Ovary (tissue), 9 donors: Measurements from ENCODE around the gene PGAP3. TPM values are rescaled to one million over a fixed set of nuclear protein-coding genes. Genes with fewer than 3 reads are reported as not detected.

Source experiments
- DNase-seq, 5 donors: peaks; one replicate each; pipeline ENCODE4 v3.0.0-alpha.2; 2019 to 2020
- H3K27ac ChIP-seq, 2 donors: fragments of 200-600 bp; one replicate each; pipeline versions ENCODE4 v1.5.1 to v1.8.0; 2019 to 2022
- H3K27me3 ChIP-seq: fragments of 200-600 bp; one replicate; pipeline ENCODE4 v1.8.0; 2022
- H3K36me3 ChIP-seq: fragments of 200-600 bp; sonication (generic); one replicate; pipeline ENCODE4 v1.5.1; 2019
- H3K4me1 ChIP-seq: one replicate; pipeline ENCODE4 v1.8.1; 2013; ENCODE audit warnings: mild to moderate bottlenecking, moderate library complexity; ENCODE audit not compliant: insufficient read depth
- H3K4me3 ChIP-seq: fragments of 200-600 bp; sonication (generic); one replicate; pipeline ENCODE4 v1.5.1; 2017
- H3K9me3 ChIP-seq, 2 donors: fragments of 200-600 bp in 1 of 2; sonication (generic) in 1 of 2; one replicate each; pipeline versions ENCODE4 v1.5.1 to v1.8.1; 2013 to 2019; ENCODE audit warnings: mild to moderate bottlenecking in 1 of 2, moderate library complexity in 1 of 2
- EP300 ChIP-seq: sonication (generic); formaldehyde crosslinking; IDR thresholded peaks from one replicate; pipeline ENCODE4 v1.6.1; 2017; ENCODE audit warnings: antibody characterized with exemption
- POLR2A ChIP-seq: fragments of 450-650 bp; IDR thresholded peaks from one replicate; pipeline ENCODE4 v1.6.1; 2017; ENCODE audit warnings: antibody characterized with exemption, mild to moderate bottlenecking, moderate library complexity
- WGBS, 3 donors: extraction: QIAGEN DNeasy Blood & Tissue Kit in 1 of 3; methylation state at CpG; one replicate each; pipeline versions ENCODE4 v1.1.5 to v1.1.7; 2013 to 2017; 5-methylcytosine and 5-hydroxymethylcytosine counted together
- intact Hi-C, 4 donors: fragments of 100-400 bp; cut with DNase I; formaldehyde crosslinking; loops; one replicate each; pipeline versions ENCODE4 v1.11.0 to v1.15.1; 2022 to 2023
- polyA plus RNA-seq, 2 donors: library from polyadenylated mRNA; stranded (reverse); fragments of 200-250 nt in 1 of 2; fragments of 350-450 nt in 1 of 2; fragmentation: Illumina TruSeq in 1 of 2; extraction: RNeasy Lipid Tissue Mini Kit (QIAGEN cat#74804) in 1 of 2; gene quantifications; one replicate each; pipeline ENCODE4 v1.2.3, GENCODE V29; 2013 to 2014
- total RNA-seq, 7 donors: library from RNA; depleted of rRNA in 2 of 7; stranded (reverse); fragments of >200 nt in 2 of 7; fragmentation: NEBNext Ultra II Directional in 3 of 7; extraction: Animal tissue kit (Norgen Biotek cat#: 25700) in 3 of 7; gene quantifications; one replicate each; pipeline versions ENCODE4 v1.1.0 to v1.2.4, GENCODE V29; 2016 to 2023
- TF ChIP-seq, protein P1 (sequence below), 3 donors: fragments of 450-650 bp in 2 of 3; fragments of 200-600 bp in 1 of 3; IDR thresholded peaks; one replicate each; pipeline versions ENCODE4 v1.5.1 to v1.8.0; 2016 to 2022; ENCODE audit warnings: antibody characterized with exemption in 3 of 3, mild to moderate bottlenecking in 1 of 3
- donor health status: DM: no; HTN: no; CAD: no; lungs with moderate emphysema.
- donor health status: DM: no; HTN: no; CAD: no.
- donor health status: Bipolar disorder and iron deficiency.
- donor health status: DM: yes; HTN: yes; CAD: no.
- donor health status: DM: no; HTN: no; CAD: no.
- donor health status: DM: yes; HTN: yes; CAD: no.

PGAP3 gene
- total and polyA plus RNA-seq, 9 donors, result 7.9 to 31.3 (median 19.6) TPM

DNA sequence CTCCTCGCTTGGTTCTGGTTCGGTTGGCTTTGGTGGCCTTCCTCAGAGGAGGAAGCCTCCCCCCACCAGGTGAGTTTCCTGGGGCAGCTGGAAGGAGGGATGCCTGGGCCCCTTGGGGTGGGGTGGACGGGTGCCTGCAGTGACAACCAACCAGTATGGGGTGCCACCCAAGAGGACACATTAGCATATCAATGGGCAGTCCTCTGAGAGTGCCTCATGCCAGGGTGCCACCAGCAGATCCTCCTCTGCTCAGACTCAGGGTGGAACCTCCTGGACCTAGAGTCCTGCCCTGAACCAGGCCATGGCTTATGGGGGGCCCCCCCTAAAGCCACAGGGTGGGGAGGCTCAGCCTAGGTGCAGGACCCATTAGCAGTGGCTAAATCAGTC is 58.4 kb downstream of the PGAP3 start:
- no peak overlapping the region for H3K4me3 ChIP-seq
- no peaks in the 10 kb centered on the region for H3K27me3 ChIP-seq
- TF ChIP-seq POLR2A (no peak), EP300 (no peak)
- TF ChIP-seq, protein P1, sequence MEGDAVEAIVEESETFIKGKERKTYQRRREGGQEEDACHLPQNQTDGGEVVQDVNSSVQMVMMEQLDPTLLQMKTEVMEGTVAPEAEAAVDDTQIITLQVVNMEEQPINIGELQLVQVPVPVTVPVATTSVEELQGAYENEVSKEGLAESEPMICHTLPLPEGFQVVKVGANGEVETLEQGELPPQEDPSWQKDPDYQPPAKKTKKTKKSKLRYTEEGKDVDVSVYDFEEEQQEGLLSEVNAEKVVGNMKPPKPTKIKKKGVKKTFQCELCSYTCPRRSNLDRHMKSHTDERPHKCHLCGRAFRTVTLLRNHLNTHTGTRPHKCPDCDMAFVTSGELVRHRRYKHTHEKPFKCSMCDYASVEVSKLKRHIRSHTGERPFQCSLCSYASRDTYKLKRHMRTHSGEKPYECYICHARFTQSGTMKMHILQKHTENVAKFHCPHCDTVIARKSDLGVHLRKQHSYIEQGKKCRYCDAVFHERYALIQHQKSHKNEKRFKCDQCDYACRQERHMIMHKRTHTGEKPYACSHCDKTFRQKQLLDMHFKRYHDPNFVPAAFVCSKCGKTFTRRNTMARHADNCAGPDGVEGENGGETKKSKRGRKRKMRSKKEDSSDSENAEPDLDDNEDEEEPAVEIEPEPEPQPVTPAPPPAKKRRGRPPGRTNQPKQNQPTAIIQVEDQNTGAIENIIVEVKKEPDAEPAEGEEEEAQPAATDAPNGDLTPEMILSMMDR (IDR thresholded peaks at IDR 0.05), result no peak
- H3K36me3 ChIP-seq, result no peaks in the 10 kb centered on the region
- H3K9me3 ChIP-seq, result no peaks in the 10 kb centered on the region
- DNase-seq, result no peak
- 64 to 70% (median 69%) methylated on average over 3 of the region's 3 CpGs for WGBS, 3 donors
- no peak overlapping the region for H3K27ac ChIP-seq
- intact Hi-C loops, result loop anchor here in 2 of 4 donors (5.0 to 10.0 kb wide), 2 partner anchors 85 to 123 kb away; no protein-coding TSS in a partner anchor
- no peaks in the 10 kb centered on the region for H3K4me1 ChIP-seq

DNA sequence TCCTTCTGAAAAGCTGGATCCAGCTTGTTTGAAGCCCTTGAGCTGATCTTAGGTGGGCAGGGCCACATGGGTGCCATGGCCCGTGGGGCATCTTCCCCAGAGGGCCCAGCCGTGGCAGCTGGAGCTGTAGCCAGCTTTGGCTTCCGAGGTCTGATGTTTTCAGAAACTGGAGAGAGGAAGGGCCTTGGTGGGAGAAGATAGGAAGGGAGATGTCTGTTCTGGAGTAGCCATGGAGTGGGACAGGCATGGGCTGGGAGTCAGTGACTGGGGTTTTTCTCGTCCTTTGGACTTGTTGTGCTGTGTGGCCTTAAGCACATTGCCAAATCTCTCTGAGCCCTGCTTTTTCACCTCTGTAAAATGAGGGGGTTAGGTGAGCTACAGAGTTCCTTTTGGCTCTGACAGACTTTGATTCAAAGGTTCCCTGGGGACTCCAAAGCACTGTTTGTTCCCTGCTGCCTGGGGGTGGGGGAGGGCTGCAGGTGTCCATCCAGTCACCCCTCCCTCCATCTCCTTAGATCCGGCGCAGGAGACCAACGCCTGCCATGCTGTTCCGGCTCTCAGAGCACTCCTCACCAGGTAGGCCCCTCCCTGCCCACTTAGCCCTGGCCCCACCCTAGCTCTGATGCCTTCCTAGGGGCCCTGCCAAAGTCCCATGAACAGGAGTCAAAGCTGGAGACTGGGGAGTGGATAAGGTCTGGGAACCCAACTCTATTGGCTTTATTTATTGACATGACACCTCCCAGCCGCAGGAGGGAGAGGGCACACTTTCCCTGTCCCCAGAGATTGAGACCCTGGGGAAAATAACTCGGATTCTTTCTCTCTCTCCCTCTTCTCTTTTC is 59.0 kb downstream of the PGAP3 start:
- 59 to 65% (median 65%) methylated on average over 10 of the region's 10 CpGs for WGBS, 3 donors
- no peaks in the 10 kb centered on the region for H3K4me1 ChIP-seq
- no peak for TF ChIP-seq POLR2A
- no peak for TF ChIP-seq EP300
- TF ChIP-seq, protein P1 (IDR thresholded peaks at IDR 0.05), result no peak
- no peak overlapping the region for H3K4me3 ChIP-seq
- intact Hi-C loops, result loop anchor here in 2 of 4 donors (5.0 to 10.0 kb wide), 2 partner anchors 84 to 123 kb away; no protein-coding TSS in a partner anchor
- H3K9me3 ChIP-seq, result no peaks in the 10 kb centered on the region
- DNase-seq, result no peak
- no peak overlapping the region for H3K27ac ChIP-seq
- no peaks in the 10 kb centered on the region for H3K36me3 ChIP-seq
- H3K27me3 ChIP-seq, result no peaks in the 10 kb centered on the region

- peaks cover 2% of the 10 kb centered on the region for H3K4me1 ChIP-seq
- WGBS, 3 donors, result 44 to 56% (median 45%) methylated on average over 12 to 16 of the region's 16 CpGs
- H3K36me3 ChIP-seq, result no peaks in the 10 kb centered on the region
- TF ChIP-seq POLR2A, result no peak
- TF ChIP-seq, protein P1 (IDR thresholded peaks at IDR 0.05), result no peak
- TF ChIP-seq EP300, result no peak
- no peak overlapping the region for H3K27ac ChIP-seq
- intact Hi-C loops, result loop anchor here in 2 of 4 donors (5.0 to 10.0 kb wide), 2 partner anchors 83 to 124 kb away; no protein-coding TSS in a partner anchor
- no peaks in the 10 kb centered on the region for H3K9me3 ChIP-seq
- DNase-seq, result no peak
- no peak overlapping the region for H3K4me3 ChIP-seq
- H3K27me3 ChIP-seq, result no peaks in the 10 kb centered on the region
Measured at GRCh38 chr17:39627712-39628516, 59.9 kb downstream of the PGAP3 start.

GRCh38 chr17:39627047-39627711 is 60.7 kb downstream of the PGAP3 start:
- H3K27ac ChIP-seq, result no peak overlapping the region
- intact Hi-C loops, result loop anchor here in 2 of 4 donors (5.0 to 10.0 kb wide), 2 partner anchors 82 to 125 kb away; no protein-coding TSS in a partner anchor
- H3K4me3 ChIP-seq, result peak overlapping the region; percentile 26

More at GRCh38 chr17:39627047-39627711, 60.7 kb downstream of the PGAP3 start:
- WGBS, 3 donors, result 0 to 2% (median 1%) methylated on average over 35 to 72 of the region's 72 CpGs
- Histone ChIP-seq H3K9me3 (no peaks in the 10 kb centered on the region), H3K27me3 (no peaks in the 10 kb centered on the region), H3K4me1 (peaks cover 2% of the 10 kb centered on the region), H3K36me3 (no peaks in the 10 kb centered on the region)
- DNase-seq, result no peak
- TF ChIP-seq, protein P1 (IDR thresholded peaks at IDR 0.05), result no peak
- no peak for TF ChIP-seq POLR2A
- no peak for TF ChIP-seq EP300
